ENCODE results near the gene RNF150. TPM values are rescaled to one million over a fixed set of nuclear protein-coding genes. Genes with fewer than 3 reads are reported as not detected.

The RNF150 gene
- total RNA-seq, 1 experiment from 2014 or later: 4.4 TPM

GRCh38 chr4:140928880-140929279 lies 204.4 kb downstream of the RNF150 start:
- H3K14ac ChIP-seq (ENCODE audit: insufficient read depth, low read length): no peak overlapping the region
- H3K56ac ChIP-seq (ENCODE audit: insufficient read length, low read depth, low read length): no peak overlapping the region
- DNase-seq: no peak
- peaks cover 2% of the 10 kb centered on the region; the same call in 1 of the 2 replicates for H3K4me1 ChIP-seq (ENCODE audit: insufficient read depth, low read length)
- H3K18ac ChIP-seq (ENCODE audit: insufficient read length, low read depth, low read length): no peak overlapping the region
- H2BK120ac ChIP-seq (ENCODE audit: low read depth, low read length, poor library complexity, severe bottlenecking): no peak overlapping the region
- H3K79me2 ChIP-seq (ENCODE audit: insufficient read depth, low read length): no peaks in the 10 kb centered on the region
- no peak overlapping the region for H2BK12ac ChIP-seq (ENCODE audit: insufficient read length, low read depth, low read length)
- H2AFZ ChIP-seq (ENCODE audit: low read length): no peak overlapping the region
- WGBS (ENCODE audit: extremely low coverage, insufficient read length, low lambda C conversion rate): no CpG with 5 or more reads among the region's 3 CpGs
- no peak overlapping the region for H4K91ac ChIP-seq (ENCODE audit: insufficient read length, low read depth, low read length)
- Mint-ChIP-seq H3K27ac (no peak overlapping the region), H3K27me3 (ENCODE audit: low read depth) (peaks cover 3% of the 10 kb centered on the region; the same call in 1 of the 2 replicates), H3K36me3 (ENCODE audit: insufficient read depth in 1 of 3, low read depth in 3 of 3) (no peaks in the 10 kb centered on the region; a peak in 1 of 7 replicates), H3K9me3 (no peaks in the 10 kb centered on the region), H3K4me1 (peaks cover 12 to 18% of the 10 kb centered on the region in 2 experiments), H3K4me3 (no peak overlapping the region)
- H3T11ph ChIP-seq (ENCODE audit: low read length): no peak overlapping the region
- no peaks in the 10 kb centered on the region for H3K9me3 ChIP-seq (ENCODE audit: control insufficient read depth, low read depth, low read length)
- no peak overlapping the region for H3K4ac ChIP-seq (ENCODE audit: low read depth, low read length)
- no peaks in the 10 kb centered on the region for H3K23me2 ChIP-seq (ENCODE audit: insufficient read length, low read depth, low read length, poor library complexity, severe bottlenecking)
- H2AK5ac ChIP-seq (ENCODE audit: insufficient read length, low read length): no peak overlapping the region
- no peak overlapping the region for H4K5ac ChIP-seq (ENCODE audit: insufficient read length, low read depth, low read length)
- no peak overlapping the region for H3K4me2 ChIP-seq (ENCODE audit: insufficient read depth, insufficient read length, low read length)
- no peaks in the 10 kb centered on the region for H3K27me3 ChIP-seq (ENCODE audit: insufficient read depth, low read length)
- no peak overlapping the region for H2BK15ac ChIP-seq (ENCODE audit: low read depth, low read length)
- H3K27ac ChIP-seq (ENCODE audit: insufficient read length, low read depth, low read length): no peak overlapping the region
- TF ChIP-seq CTCF (conservative IDR thresholded peaks at IDR 0.05): no peak
- no peak overlapping the region for H2BK20ac ChIP-seq (ENCODE audit: low read depth, low read length, poor library complexity, severe bottlenecking)
- H3K23ac ChIP-seq (ENCODE audit: insufficient read length, low read depth, low read length): no peak overlapping the region
- no peaks in the 10 kb centered on the region for H3K79me1 ChIP-seq (ENCODE audit: insufficient read depth, low read depth, low read length, poor library complexity, severe bottlenecking)
- no peaks in the 10 kb centered on the region for H4K20me1 ChIP-seq (ENCODE audit: control insufficient read depth, insufficient read depth, insufficient read length)
- H4K8ac ChIP-seq (replicated peaks; ENCODE audit: insufficient read length, low read depth, low read length): no peak overlapping the region
- H2BK5ac ChIP-seq (ENCODE audit: insufficient read length, low read length): no peak overlapping the region
- no peak overlapping the region for H3K9ac ChIP-seq (ENCODE audit: extremely low read depth, insufficient read length, low read length)
